Measurements from ENCODE around the gene HAPLN2. TPM values are rescaled to one million over a fixed set of nuclear protein-coding genes. Genes with fewer than 3 reads are reported as not detected.
A peak's percentile ranks its signal among the peaks of the same experiment; 100 is the strongest.

HAPLN2 gene
- total and polyA plus RNA-seq, 2 of the 8 experiments (the other 6 are each of a cell fraction or from before 2014, with no cell fraction given), result 0.19 to 0.51 TPM

DNA sequence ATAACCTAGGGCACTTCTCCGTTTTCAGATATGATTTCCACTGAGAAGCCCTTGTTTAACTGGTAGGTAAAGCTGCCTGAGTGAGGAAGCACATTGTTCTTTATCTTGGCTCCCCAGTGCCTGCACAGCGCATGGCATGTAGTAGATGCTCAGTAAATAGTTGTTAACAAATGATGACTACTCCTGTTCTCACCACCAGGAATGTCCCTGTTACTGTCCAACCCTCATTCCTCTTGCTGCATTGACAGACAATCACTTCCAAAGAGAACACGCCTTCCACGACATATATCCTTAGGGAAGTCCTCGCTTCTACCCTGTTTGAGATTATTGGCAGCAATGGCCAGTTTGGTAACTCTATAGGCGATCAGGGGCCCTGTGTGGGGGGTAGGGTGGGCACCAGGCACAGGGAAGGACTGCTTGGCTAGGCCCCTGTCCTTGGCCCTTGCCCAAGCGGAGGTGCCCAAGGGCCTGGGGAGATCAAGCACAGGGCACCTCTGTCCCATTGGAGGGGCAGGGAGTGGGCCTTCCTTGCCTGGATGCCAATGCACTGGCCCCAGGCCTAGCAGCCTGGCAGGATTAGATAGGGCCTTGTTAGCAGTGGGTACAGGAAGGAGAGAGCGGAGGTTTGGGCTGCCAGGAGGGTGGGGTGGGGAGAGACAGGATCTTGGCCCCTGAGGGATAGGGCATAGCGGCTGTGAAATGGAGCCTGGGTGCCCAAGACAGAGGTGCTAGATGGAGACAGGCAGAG is 47.8 kb downstream of the HAPLN2 start:
- Histone ChIP-seq H3K9me3 (ENCODE audit: insufficient read depth in 2 of 2, low read depth in 1 of 2, low read length in 1 of 2) (no peaks in the 10 kb centered on the region), H3K4me2 (ENCODE audit: insufficient read depth in 1 of 2, low read depth in 2 of 2, low read length in 2 of 2) (no peak overlapping the region; a peak in 1 of 4 replicates), H3K36me3 (ENCODE audit: control insufficient read depth in 2 of 4, insufficient read depth in 4 of 4, low read length in 3 of 4) (peaks cover 4 to 12% (median 6%) of the 10 kb centered on the region in 4 experiments; a peak in 7 of 8 replicates), H3K4ac (replicated peaks; ENCODE audit: insufficient read length, low read depth, low read length) (no peak overlapping the region), H3K9ac (replicated peaks in 1 of 4; ENCODE audit: extremely low read depth in 1 of 4, low read depth in 3 of 4, low read length in 3 of 4) (no peak overlapping the region; a peak in 1 of 7 replicates), H3K27ac (ENCODE audit: low read depth, low read length) (no peak overlapping the region), H2BK5ac (ENCODE audit: low read depth, low read length) (0 out of 2 replicates have a peak overlapping the region, but pooled peaks have one; percentile 62), H3K56ac (replicated peaks; ENCODE audit: insufficient read length, low read depth, low read length) (no peak overlapping the region), H3K23ac (ENCODE audit: insufficient read length) (no peak overlapping the region), H2BK15ac (ENCODE audit: low read length) (0 out of 2 replicates have a peak overlapping the region, but pooled peaks have one; percentile 2), H3K4me1 (replicated peaks in 1 of 4; ENCODE audit: control insufficient read depth in 3 of 4, insufficient read depth in 4 of 4, low read length in 3 of 4) (peaks cover 10 to 69% (median 50%) of the 10 kb centered on the region in 4 experiments), H3K23me2 (ENCODE audit: low read depth, low read length) (peaks cover 2% of the 10 kb centered on the region; the same call in 1 of the 2 replicates), H3K79me1 (ENCODE audit: low read depth, low read length) (no peaks in the 10 kb centered on the region; the same call in 1 of the 2 replicates), H4K91ac (replicated peaks; ENCODE audit: insufficient read length, low read length) (no peak overlapping the region), H3K27me3 (replicated peaks in 1 of 4; ENCODE audit: control insufficient read depth in 3 of 4, extremely low read depth in 1 of 4, insufficient read depth in 3 of 4, low read length in 3 of 4) (no peaks in the 10 kb centered on the region), H2AK5ac (ENCODE audit: low read depth, low read length) (peak overlapping the region; percentile 89; the same call in 1 of the 2 replicates), H3K14ac (ENCODE audit: insufficient read length) (no peak overlapping the region), H2BK12ac (ENCODE audit: low read depth, low read length) (peak overlapping the region; percentile 10), H4K20me1 (replicated peaks in 1 of 2; ENCODE audit: control insufficient read depth in 1 of 2, insufficient read depth in 2 of 2, low read length in 2 of 2) (peaks cover 0 to 1% of the 10 kb centered on the region in 2 experiments), H3K79me2 (ENCODE audit: control insufficient read depth in 1 of 2, insufficient read depth in 2 of 2, low read length in 2 of 2) (no peaks in the 10 kb centered on the region), H2BK120ac (replicated peaks; ENCODE audit: low read depth, low read length) (no peak overlapping the region), H4K5ac (ENCODE audit: insufficient read length, low read depth, low read length) (no peak overlapping the region), H3K18ac (ENCODE audit: extremely low read depth, low read length) (peak overlapping the region; percentile 9; the same call in 1 of the 2 replicates), H2BK20ac (ENCODE audit: low read length) (0 out of 2 replicates have a peak overlapping the region, but pooled peaks have one; percentile 44), H3K4me3 (ENCODE audit: extremely low read depth in 1 of 4, insufficient read depth in 2 of 4, low read depth in 3 of 4, low read length in 4 of 4) (no peak overlapping the region), H2AFZ (ENCODE audit: low read length) (no peak overlapping the region), H4K8ac (ENCODE audit: extremely low read depth, insufficient read depth, low read length) (no peak overlapping the region)
- CTCF ChIA-PET (ENCODE audit: partially characterized antibody), result interaction anchor here (0.6 to 66.0 kb wide), 5 partner anchors 8 to 261 kb away, joined by 3 to 4284 read pairs (median 4); partner anchors contain the start of genes CRABP2, ISG20L2, METTL25B and NES
- POLR2A ChIA-PET (ENCODE audit: partially characterized antibody), result interaction anchor here (1.2 to 12.0 kb wide), 9 partner anchors 9 to 87 kb away, joined by 3 to 419 read pairs (median 6); partner anchors contain the start of genes CRABP2, NES and TTC24
- FAIRE-seq (no peak), DNase-seq (ENCODE audit: low read depth in 1 of 2, low spot score in 2 of 2) (no peak)
- WGBS, 2 experiments (ENCODE audit: extremely low coverage in 1 of 2, insufficient coverage in 1 of 2, insufficient read length in 1 of 2, insufficient replicate concordance in 2 of 2, low coverage in 1 of 2, low lambda C conversion rate in 2 of 2, missing lambda C conversion rate in 1 of 2), result 90% methylated on average over 9 of the region's 9 CpGs; no CpG with 5 or more reads in 1 of the 2 experiments
- TF ChIP-seq RAD21 (IDR thresholded peaks at IDR 0.05 in 1 of 2, conservative IDR thresholded peaks at IDR 0.05 in 1 of 2; ENCODE audit: low read depth in 2 of 2, low read length in 2 of 2) (no peak), JUN (IDR thresholded peaks at IDR 0.05; ENCODE audit: low read depth, low read length) (no peak), GTF2F1 (IDR thresholded peaks at IDR 0.05; ENCODE audit: borderline replicate concordance, low read depth, low read length) (no peak), BRCA1 (IDR thresholded peaks at IDR 0.05; ENCODE audit: low read depth, low read length) (no peak), FOSL1 (IDR thresholded peaks at IDR 0.05; ENCODE audit: insufficient read depth, low read depth, low read length) (no peak), KDM5A (IDR thresholded peaks at IDR 0.05; ENCODE audit: low read length) (no peak)
- TF ChIP-seq, protein P1, sequence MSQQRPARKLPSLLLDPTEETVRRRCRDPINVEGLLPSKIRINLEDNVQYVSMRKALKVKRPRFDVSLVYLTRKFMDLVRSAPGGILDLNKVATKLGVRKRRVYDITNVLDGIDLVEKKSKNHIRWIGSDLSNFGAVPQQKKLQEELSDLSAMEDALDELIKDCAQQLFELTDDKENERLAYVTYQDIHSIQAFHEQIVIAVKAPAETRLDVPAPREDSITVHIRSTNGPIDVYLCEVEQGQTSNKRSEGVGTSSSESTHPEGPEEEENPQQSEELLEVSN (IDR thresholded peaks at IDR 0.05), result no peak
- TF ChIP-seq, protein P2, sequence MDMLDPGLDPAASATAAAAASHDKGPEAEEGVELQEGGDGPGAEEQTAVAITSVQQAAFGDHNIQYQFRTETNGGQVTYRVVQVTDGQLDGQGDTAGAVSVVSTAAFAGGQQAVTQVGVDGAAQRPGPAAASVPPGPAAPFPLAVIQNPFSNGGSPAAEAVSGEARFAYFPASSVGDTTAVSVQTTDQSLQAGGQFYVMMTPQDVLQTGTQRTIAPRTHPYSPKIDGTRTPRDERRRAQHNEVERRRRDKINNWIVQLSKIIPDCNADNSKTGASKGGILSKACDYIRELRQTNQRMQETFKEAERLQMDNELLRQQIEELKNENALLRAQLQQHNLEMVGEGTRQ (IDR thresholded peaks at IDR 0.05; ENCODE audit: low read length), result no peak

Measured in H1 (cell line).